ENCODE results near the gene BRAT1.

DNA sequence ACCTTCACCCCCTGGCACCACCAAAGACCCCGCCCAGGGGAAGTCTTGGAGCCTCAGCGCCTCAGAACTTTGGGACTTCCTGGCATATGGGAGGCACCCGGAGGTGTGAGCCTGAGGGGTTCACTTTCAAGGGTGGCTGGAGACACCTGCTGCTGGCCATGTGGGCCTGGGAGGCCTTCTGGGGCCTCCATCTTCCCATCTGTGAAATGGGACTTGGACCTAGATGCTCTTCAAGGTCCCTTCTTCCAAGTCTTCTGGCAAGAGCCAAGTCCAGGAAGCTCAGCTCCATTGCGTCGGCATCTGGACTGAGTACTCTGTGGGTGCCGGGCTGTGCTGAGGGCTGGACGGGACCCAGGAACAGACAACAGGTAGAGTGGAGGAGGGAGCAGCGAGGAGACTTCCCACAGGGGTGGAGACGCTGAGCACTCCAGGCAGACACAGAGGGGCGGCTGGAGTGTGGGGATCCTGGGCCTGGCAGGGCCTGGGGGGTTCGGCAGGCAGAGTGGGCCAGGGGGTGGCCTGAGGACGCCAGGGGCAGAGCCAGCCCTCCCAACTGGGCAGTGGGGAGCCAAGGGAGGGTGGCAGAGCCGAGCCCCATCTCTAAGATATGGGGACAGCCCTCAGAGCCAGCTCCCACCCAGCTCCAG lies 45.1 kb downstream of the BRAT1 start:
- TF ChIP-seq, protein P1, sequence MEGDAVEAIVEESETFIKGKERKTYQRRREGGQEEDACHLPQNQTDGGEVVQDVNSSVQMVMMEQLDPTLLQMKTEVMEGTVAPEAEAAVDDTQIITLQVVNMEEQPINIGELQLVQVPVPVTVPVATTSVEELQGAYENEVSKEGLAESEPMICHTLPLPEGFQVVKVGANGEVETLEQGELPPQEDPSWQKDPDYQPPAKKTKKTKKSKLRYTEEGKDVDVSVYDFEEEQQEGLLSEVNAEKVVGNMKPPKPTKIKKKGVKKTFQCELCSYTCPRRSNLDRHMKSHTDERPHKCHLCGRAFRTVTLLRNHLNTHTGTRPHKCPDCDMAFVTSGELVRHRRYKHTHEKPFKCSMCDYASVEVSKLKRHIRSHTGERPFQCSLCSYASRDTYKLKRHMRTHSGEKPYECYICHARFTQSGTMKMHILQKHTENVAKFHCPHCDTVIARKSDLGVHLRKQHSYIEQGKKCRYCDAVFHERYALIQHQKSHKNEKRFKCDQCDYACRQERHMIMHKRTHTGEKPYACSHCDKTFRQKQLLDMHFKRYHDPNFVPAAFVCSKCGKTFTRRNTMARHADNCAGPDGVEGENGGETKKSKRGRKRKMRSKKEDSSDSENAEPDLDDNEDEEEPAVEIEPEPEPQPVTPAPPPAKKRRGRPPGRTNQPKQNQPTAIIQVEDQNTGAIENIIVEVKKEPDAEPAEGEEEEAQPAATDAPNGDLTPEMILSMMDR (conservative IDR thresholded peaks at IDR 0.05) = no peak
- TF ChIP-seq ZFX (IDR thresholded peaks at IDR 0.05) = no peak
